ENCODE results near the gene CDKL5. TPM values are rescaled to one million over a fixed set of nuclear protein-coding genes. Genes with fewer than 3 reads are reported as not detected.
A peak's percentile ranks its signal among the peaks of the same experiment; 100 is the strongest.
"Not testable (repeated sequence)": the region's sequence is repeated elsewhere in the genome, so short reads cannot be mapped to it uniquely, and the experiment has no call there.

CDKL5 gene
- polyA plus RNA-seq, 1 experiment, result 5.1 TPM

DNA sequence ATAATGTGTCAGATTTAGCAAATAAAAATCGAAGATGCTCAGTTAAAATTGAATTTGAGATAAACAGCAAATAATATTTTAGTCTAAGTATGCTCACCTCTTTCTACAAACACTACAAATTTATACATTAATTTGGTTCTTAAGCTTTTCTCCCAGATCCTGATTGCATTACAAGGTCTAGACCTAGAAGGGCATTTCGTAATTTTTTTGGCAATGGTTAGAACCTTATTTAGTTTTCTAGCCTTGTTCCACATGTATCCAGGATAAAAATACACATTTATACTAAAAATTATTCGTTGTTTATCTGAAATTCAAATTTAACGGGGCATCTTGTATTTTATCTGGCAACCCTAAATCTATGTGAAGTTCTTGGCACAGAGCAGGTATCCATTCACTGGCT lies 2.5 kb upstream of the CDKL5 start:
- TF ChIP-seq, protein P1, sequence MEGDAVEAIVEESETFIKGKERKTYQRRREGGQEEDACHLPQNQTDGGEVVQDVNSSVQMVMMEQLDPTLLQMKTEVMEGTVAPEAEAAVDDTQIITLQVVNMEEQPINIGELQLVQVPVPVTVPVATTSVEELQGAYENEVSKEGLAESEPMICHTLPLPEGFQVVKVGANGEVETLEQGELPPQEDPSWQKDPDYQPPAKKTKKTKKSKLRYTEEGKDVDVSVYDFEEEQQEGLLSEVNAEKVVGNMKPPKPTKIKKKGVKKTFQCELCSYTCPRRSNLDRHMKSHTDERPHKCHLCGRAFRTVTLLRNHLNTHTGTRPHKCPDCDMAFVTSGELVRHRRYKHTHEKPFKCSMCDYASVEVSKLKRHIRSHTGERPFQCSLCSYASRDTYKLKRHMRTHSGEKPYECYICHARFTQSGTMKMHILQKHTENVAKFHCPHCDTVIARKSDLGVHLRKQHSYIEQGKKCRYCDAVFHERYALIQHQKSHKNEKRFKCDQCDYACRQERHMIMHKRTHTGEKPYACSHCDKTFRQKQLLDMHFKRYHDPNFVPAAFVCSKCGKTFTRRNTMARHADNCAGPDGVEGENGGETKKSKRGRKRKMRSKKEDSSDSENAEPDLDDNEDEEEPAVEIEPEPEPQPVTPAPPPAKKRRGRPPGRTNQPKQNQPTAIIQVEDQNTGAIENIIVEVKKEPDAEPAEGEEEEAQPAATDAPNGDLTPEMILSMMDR (IDR thresholded peaks at IDR 0.05; ENCODE audit: insufficient read depth, low read depth, low read length), result no peak
- Histone ChIP-seq H3K27me3 (ENCODE audit: control insufficient read depth, insufficient read depth, low read length) (no peaks in the 10 kb centered on the region), H3K4me3 (ENCODE audit: low read depth, low read length) (no peak overlapping the region), H3K36me3 (ENCODE audit: control insufficient read depth, insufficient read depth, low read length) (no peaks in the 10 kb centered on the region)
- no peak for DNase-seq (ENCODE audit: low read depth)
- CTCF ChIA-PET, result interaction anchor here (0.6 kb wide), 1 partner anchor 482 kb away, joined by 3 read pairs; no protein-coding TSS in a partner anchor
- POLR2A ChIA-PET, result no interaction called here

DNA sequence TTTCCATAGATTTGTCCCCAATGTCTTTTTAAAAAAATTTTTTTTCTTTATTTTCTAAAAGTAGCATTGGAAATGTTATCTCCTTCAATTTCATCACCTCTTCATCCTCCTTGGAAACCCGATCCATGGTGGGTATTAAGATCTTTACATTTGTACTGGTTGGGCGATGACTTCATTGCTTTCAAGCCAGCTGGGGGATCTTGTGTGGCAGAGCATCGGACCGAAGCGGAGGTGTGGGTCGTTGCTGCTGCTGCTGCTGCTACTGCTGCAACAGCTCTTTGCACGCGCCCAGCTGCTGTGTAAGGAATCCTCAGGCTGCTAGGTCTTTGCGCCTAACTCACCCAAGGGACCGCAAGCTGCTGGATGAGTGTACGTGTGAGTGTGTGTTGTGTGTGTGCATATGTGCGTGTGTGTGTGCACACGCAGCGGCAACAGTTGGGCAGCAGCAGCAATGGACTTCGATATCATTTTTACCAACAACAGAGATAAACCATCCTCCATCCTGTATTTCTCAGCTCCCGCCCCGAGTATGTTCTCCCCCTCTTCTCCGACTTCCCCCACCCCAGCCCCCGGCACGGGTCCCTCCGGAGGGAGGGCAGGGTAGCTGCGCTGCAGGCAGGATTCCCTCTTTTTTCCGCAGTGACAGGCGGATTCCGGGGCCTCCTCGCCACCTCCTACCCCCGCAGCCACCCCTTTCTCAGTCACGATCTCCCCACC lies 768 bp upstream of the CDKL5 start:
- TF ChIP-seq, protein P1 (IDR thresholded peaks at IDR 0.05; ENCODE audit: insufficient read depth, low read depth, low read length), result no peak
- H3K27me3 ChIP-seq (ENCODE audit: control insufficient read depth, insufficient read depth, low read length), result no peaks in the 10 kb centered on the region
- ChIA-PET CTCF (no interaction called here), POLR2A (no interaction called here)
- peak overlapping the region; percentile 63 for H3K4me3 ChIP-seq (ENCODE audit: low read depth, low read length)
- no peak for DNase-seq (ENCODE audit: low read depth)
- H3K36me3 ChIP-seq (ENCODE audit: control insufficient read depth, insufficient read depth, low read length), result no peaks in the 10 kb centered on the region

DNA sequence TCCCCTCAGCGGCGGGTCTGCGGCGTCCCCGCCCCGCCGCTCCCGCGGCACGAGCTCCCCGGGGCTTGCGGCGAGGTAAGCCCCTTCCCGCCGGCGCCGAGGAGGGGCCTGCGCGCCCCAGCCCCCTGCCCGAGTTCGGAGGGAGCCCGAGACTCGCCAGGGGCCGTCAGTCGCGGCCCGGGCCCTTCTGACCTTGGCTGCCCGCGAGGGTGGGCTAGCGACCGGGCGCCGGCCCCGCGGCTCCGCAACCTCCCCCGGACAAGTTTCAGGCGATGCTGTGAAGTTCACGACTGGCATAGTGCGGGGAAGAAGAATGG lies 554 bp downstream of the CDKL5 start:
- TF ChIP-seq, protein P1 (IDR thresholded peaks at IDR 0.05; ENCODE audit: insufficient read depth, low read depth, low read length), result no peak
- H3K4me3 ChIP-seq (ENCODE audit: low read depth, low read length), result peak overlapping the region; percentile 71
- H3K27me3 ChIP-seq (ENCODE audit: control insufficient read depth, insufficient read depth, low read length), result no peaks in the 10 kb centered on the region
- CTCF ChIA-PET, result no interaction called here
- DNase-seq (ENCODE audit: low read depth), result no peak
- POLR2A ChIA-PET, result no interaction called here
- no peaks in the 10 kb centered on the region for H3K36me3 ChIP-seq (ENCODE audit: control insufficient read depth, insufficient read depth, low read length)

DNA sequence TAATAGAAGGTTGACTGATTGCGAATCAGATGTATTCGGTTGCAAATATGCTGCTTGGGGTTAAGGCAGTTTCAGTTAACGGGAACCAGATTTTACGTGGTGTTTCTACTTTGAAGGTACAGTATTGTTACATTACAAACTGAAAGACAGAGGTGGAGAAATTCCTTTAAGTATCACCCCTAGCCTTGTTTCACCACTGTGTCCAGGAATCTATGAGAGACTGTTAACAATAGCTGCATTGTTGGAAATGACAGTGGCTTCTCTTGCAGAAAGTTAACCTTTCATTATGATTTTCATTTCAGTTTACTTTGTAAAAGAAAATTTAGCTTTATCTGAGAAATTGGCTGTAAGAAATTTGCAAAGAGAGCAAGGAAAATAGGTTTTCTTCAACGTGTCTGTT lies 2.6 kb downstream of the CDKL5 start:
- Histone ChIP-seq H3K27me3 (ENCODE audit: control insufficient read depth, insufficient read depth, low read length) (no peaks in the 10 kb centered on the region), H3K36me3 (ENCODE audit: control insufficient read depth, insufficient read depth, low read length) (no peaks in the 10 kb centered on the region), H3K4me3 (ENCODE audit: low read depth, low read length) (no peak overlapping the region)
- no peak for DNase-seq (ENCODE audit: low read depth)
- ChIA-PET CTCF (no interaction called here), POLR2A (interaction anchor here (0.6 kb wide), 1 partner anchor 1183 kb away, joined by 5 read pairs; no protein-coding TSS in a partner anchor)
- TF ChIP-seq, protein P1 (IDR thresholded peaks at IDR 0.05; ENCODE audit: insufficient read depth, low read depth, low read length), result no peak

DNA sequence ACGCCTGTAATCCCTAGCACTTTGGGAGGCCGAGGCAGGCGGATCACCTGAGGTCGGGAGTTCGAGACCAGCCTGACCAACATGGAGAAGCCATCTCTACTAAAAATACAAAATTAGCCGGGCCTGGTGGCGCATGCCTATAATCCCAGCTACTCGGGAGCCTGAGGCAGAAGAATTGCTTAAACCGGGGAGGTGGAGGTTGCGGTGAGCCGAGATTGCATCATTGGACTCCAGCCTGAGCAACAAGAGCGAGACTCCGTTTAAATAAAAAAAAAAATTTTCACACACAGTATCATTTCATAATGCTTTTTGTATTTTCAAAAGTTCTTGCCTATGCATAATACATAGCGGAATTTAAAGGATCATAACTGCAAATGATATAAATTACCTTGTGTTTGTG lies 7.9 kb downstream of the CDKL5 start:
- H3K27me3 ChIP-seq (ENCODE audit: control insufficient read depth, insufficient read depth, low read length); POLR2A ChIA-PET; DNase-seq (ENCODE audit: low read depth); H3K36me3 ChIP-seq (ENCODE audit: control insufficient read depth, insufficient read depth, low read length); H3K4me3 ChIP-seq (ENCODE audit: low read depth, low read length); CTCF ChIA-PET: not testable (repeated sequence)

DNA sequence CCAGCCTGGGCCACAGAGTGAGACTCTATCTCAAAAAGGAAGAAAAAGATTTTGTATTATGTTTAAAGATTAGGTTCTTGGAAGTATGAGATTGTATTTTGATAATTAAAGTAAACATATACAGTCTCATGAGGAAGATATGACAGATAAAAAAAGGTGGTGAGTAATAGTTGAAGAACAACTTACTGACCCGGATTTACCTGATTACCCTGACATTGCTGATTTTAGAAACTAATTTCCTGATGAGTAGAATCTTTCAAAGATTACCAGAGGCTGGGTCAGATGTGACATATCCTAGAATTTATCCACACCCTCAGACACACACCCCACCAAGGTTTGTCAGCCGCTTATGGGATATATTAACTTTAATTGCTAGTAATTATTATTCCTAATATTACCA lies 9.5 kb downstream of the CDKL5 start:
- Histone ChIP-seq H3K4me3 (ENCODE audit: low read depth, low read length) (no peak overlapping the region), H3K36me3 (ENCODE audit: control insufficient read depth, insufficient read depth, low read length) (no peaks in the 10 kb centered on the region), H3K27me3 (ENCODE audit: control insufficient read depth, insufficient read depth, low read length) (no peaks in the 10 kb centered on the region)
- TF ChIP-seq, protein P1 (IDR thresholded peaks at IDR 0.05; ENCODE audit: insufficient read depth, low read depth, low read length), result no peak
- no peak for DNase-seq (ENCODE audit: low read depth)
- ChIA-PET CTCF (no interaction called here), POLR2A (no interaction called here)

All from BJ (cell line).